ENCODE data around the gene GRAMD2B. TPM values are rescaled to one million over a fixed set of nuclear protein-coding genes. Genes with fewer than 3 reads are reported as not detected.

GRAMD2B gene
- total RNA-seq, 1 donor from 2014 or later: 18.3 TPM

GRCh38 chr5:126508251-126508961 lies 85.2 kb downstream of the GRAMD2B start:
- TF ChIP-seq, protein P1, sequence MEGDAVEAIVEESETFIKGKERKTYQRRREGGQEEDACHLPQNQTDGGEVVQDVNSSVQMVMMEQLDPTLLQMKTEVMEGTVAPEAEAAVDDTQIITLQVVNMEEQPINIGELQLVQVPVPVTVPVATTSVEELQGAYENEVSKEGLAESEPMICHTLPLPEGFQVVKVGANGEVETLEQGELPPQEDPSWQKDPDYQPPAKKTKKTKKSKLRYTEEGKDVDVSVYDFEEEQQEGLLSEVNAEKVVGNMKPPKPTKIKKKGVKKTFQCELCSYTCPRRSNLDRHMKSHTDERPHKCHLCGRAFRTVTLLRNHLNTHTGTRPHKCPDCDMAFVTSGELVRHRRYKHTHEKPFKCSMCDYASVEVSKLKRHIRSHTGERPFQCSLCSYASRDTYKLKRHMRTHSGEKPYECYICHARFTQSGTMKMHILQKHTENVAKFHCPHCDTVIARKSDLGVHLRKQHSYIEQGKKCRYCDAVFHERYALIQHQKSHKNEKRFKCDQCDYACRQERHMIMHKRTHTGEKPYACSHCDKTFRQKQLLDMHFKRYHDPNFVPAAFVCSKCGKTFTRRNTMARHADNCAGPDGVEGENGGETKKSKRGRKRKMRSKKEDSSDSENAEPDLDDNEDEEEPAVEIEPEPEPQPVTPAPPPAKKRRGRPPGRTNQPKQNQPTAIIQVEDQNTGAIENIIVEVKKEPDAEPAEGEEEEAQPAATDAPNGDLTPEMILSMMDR (conservative IDR thresholded peaks at IDR 0.05): no peak
- Mint-ChIP-seq H3K27ac (no peak overlapping the region), H3K9me3 (no peaks in the 10 kb centered on the region), H3K36me3 (no peaks in the 10 kb centered on the region), H3K4me1 (ENCODE audit: unreplicated experiment) (peaks cover 19% of the 10 kb centered on the region), H3K4me3 (no peak overlapping the region), H3K27me3 (no peaks in the 10 kb centered on the region)
- no peak for DNase-seq (ENCODE audit: extremely low spot score, unreplicated experiment)

DNA sequence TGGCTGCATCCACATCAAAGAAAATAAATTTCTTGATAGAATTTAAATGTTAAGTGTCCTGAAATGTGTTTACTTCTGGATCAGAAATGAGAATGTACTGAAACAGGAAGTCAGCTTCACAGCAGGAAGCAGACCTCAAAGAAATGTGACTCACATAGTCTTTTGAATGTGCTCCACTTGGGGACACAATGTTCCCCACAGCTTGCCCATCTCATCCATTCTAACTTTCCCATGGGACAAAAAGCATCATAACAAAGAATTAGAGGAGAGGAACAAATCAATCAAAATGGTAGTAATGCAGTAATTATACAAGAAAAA lies 85.7 kb downstream of the GRAMD2B start:
- Mint-ChIP-seq H3K36me3 (no peaks in the 10 kb centered on the region), H3K4me3 (no peak overlapping the region), H3K9me3 (no peaks in the 10 kb centered on the region), H3K27ac (no peak overlapping the region), H3K27me3 (no peaks in the 10 kb centered on the region), H3K4me1 (ENCODE audit: unreplicated experiment) (peaks cover 14% of the 10 kb centered on the region)
- DNase-seq (ENCODE audit: extremely low spot score, unreplicated experiment): no peak
- TF ChIP-seq, protein P1 (conservative IDR thresholded peaks at IDR 0.05): no peak

DNA sequence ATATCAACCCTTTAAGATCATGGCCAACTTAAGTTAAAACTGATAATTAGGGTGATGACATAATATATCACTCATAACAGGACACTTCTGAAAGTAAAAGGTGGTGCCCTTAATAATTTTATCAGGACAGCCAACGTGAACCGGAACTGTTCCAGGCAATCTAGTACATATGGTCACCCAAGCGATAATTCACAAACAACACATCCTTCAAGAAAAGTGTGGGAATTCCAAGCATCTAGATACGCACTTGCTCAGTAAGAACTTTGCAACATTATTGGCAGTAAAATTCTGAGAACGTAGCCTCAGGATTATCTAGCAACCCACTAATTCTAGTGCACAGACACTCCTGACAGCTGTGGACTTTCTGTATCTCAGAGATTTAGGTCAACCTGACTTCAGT lies 86.1 kb downstream of the GRAMD2B start:
- no peak overlapping the region for H3K4me3 Mint-ChIP-seq
- no peaks in the 10 kb centered on the region for H3K27me3 Mint-ChIP-seq
- no peaks in the 10 kb centered on the region for H3K9me3 Mint-ChIP-seq
- TF ChIP-seq, protein P1 (conservative IDR thresholded peaks at IDR 0.05): no peak
- H3K36me3 Mint-ChIP-seq: no peaks in the 10 kb centered on the region
- DNase-seq (ENCODE audit: extremely low spot score, unreplicated experiment): no peak
- peaks cover 12% of the 10 kb centered on the region for H3K4me1 Mint-ChIP-seq (ENCODE audit: unreplicated experiment)
- no peak overlapping the region for H3K27ac Mint-ChIP-seq

GRCh38 chr5:126511961-126512360 lies 88.8 kb downstream of the GRAMD2B start:
- Mint-ChIP-seq H3K4me1 (ENCODE audit: unreplicated experiment) (peaks cover 27% of the 10 kb centered on the region), H3K4me3 (no peak overlapping the region), H3K27me3 (no peaks in the 10 kb centered on the region), H3K36me3 (no peaks in the 10 kb centered on the region), H3K27ac (no peak overlapping the region), H3K9me3 (no peaks in the 10 kb centered on the region)
- TF ChIP-seq, protein P1 (conservative IDR thresholded peaks at IDR 0.05): no peak
- DNase-seq (ENCODE audit: extremely low spot score, unreplicated experiment): no peak

- TF ChIP-seq, protein P1 (conservative IDR thresholded peaks at IDR 0.05): no peak
- peaks cover 27% of the 10 kb centered on the region for H3K4me1 Mint-ChIP-seq (ENCODE audit: unreplicated experiment)
- no peak overlapping the region for H3K4me3 Mint-ChIP-seq
- H3K27ac Mint-ChIP-seq: no peak overlapping the region
- H3K27me3 Mint-ChIP-seq: no peaks in the 10 kb centered on the region
- H3K36me3 Mint-ChIP-seq: no peaks in the 10 kb centered on the region
- H3K9me3 Mint-ChIP-seq: no peaks in the 10 kb centered on the region
- DNase-seq (ENCODE audit: extremely low spot score, unreplicated experiment): no peak
Measured at GRCh38 chr5:126512451-126512850, 89.2 kb downstream of the GRAMD2B start.
